Endothelial cell of umbilical vein (primary cell): ENCODE data around the gene CLCNKA.

Source experiments
- EZH2 ChIP-seq: IDR thresholded peaks from 2 replicates; pipeline ENCODE4 v1.6.1; 2012; ENCODE audit warnings: borderline replicate concordance, low read depth, mild to moderate bottlenecking, moderate library complexity, low read length, inconsistent platforms; ENCODE audit not compliant: severe bottlenecking
- GATA2 ChIP-seq: IDR thresholded peaks from 2 replicates; pipeline ENCODE4 v1.7.0; 2011; ENCODE audit warnings: low read depth, mild to moderate bottlenecking, moderate library complexity, mixed read lengths, low read length; ENCODE audit not compliant: insufficient read length, insufficient read depth
- JUN ChIP-seq: IDR thresholded peaks from 2 replicates; pipeline ENCODE4 v1.6.1; 2011; ENCODE audit warnings: borderline replicate concordance, low read depth; ENCODE audit not compliant: insufficient read length, insufficient read depth
- MYC ChIP-seq: IDR thresholded peaks from one replicate; pipeline ENCODE4 v1.6.1; 2011; ENCODE audit warnings: mild to moderate bottlenecking, low read depth, low read length
- POLR2A ChIP-seq: IDR thresholded peaks from 2 replicates; pipeline ENCODE4 v1.6.1; 2012; ENCODE audit warnings: low read depth, mild to moderate bottlenecking, control low read depth, low read length
- TF ChIP-seq, protein P1 (sequence below), 2 donors: IDR thresholded peaks; 1 replicate in 1 of 2; 2 replicates in 1 of 2; pipeline ENCODE4 v1.5.1; 2011; ENCODE audit warnings: low read length in 2 of 2, mild to moderate bottlenecking in 2 of 2, moderate library complexity in 2 of 2, control low read depth in 1 of 2, inconsistent platforms in 1 of 2, low read depth in 1 of 2; ENCODE audit not compliant: insufficient read depth in 1 of 2; ENCODE audit errors: extremely low read depth in 1 of 2
- TF ChIP-seq, protein P2 (sequence below): IDR thresholded peaks from 2 replicates; pipeline ENCODE4 v1.6.1; 2011; ENCODE audit not compliant: insufficient read depth, insufficient read length

DNA sequence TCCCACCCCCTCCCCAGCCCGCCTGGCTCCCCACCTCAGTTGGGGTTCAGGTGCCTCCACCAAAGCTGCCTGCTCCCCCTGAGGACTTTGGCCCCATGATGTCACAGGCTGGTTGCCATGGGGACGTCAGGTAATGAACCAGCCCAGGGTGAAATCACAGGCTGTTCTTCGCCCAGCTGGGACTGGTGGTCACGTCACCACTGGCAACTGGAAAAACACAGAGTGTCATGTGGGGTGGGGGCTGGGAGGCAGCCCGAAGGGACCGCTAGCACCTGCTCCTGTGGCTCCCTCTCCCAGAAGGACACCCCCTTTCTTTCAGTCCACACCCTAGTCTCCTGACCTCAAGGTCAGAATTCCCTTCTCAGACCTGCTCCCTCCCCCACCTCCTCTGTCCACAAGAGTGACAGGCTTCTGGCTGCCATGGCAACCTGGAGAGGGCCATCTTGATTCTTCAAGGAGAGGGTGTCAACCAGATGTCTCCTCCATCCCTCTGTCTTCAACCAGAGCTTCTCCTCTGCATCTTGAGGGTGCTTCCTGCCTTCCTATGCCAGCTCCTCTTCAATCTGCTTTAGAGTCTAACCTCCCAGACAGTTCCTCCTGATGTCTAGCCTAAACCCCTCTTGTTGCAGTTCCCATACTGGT lies 45.4 kb downstream of the CLCNKA start:
- TF ChIP-seq POLR2A, result no peak
- no peak for TF ChIP-seq EZH2
- TF ChIP-seq MYC, result no peak
- TF ChIP-seq, protein P1, sequence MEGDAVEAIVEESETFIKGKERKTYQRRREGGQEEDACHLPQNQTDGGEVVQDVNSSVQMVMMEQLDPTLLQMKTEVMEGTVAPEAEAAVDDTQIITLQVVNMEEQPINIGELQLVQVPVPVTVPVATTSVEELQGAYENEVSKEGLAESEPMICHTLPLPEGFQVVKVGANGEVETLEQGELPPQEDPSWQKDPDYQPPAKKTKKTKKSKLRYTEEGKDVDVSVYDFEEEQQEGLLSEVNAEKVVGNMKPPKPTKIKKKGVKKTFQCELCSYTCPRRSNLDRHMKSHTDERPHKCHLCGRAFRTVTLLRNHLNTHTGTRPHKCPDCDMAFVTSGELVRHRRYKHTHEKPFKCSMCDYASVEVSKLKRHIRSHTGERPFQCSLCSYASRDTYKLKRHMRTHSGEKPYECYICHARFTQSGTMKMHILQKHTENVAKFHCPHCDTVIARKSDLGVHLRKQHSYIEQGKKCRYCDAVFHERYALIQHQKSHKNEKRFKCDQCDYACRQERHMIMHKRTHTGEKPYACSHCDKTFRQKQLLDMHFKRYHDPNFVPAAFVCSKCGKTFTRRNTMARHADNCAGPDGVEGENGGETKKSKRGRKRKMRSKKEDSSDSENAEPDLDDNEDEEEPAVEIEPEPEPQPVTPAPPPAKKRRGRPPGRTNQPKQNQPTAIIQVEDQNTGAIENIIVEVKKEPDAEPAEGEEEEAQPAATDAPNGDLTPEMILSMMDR (IDR thresholded peaks at IDR 0.05; ENCODE audit: extremely low read depth in 1 of 2, insufficient read depth in 1 of 2, low read depth in 1 of 2, low read length in 2 of 2), result no peak
- TF ChIP-seq GATA2, result no peak
- TF ChIP-seq, protein P2, sequence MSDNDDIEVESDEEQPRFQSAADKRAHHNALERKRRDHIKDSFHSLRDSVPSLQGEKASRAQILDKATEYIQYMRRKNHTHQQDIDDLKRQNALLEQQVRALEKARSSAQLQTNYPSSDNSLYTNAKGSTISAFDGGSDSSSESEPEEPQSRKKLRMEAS, result no peak
- no peak for TF ChIP-seq JUN
